Stimulated activated naive CD4-positive, alpha-beta T cell (primary cell): ENCODE measurements around the gene KCNAB2.

Source experiments
- DNase-seq, 6 experiments: peaks; one replicate each; lab custom pipeline; 2025; lab: John Stamatoyannopoulos, UW

The KCNAB2 gene

GRCh38 chr1:6082430-6082971 is 36.8 kb downstream of the KCNAB2 start:
- no peak for DNase-seq

- DNase-seq = no peak
Observed at GRCh38 chr1:6083385-6083784, 37.7 kb downstream of the KCNAB2 start.

- DNase-seq = no peak
Observed at GRCh38 chr1:6083801-6084446, 38.2 kb downstream of the KCNAB2 start.

GRCh38 chr1:6084781-6085495 is 39.2 kb downstream of the KCNAB2 start:
- DNase-seq = no peak

GRCh38 chr1:6085666-6086065 is 40.0 kb downstream of the KCNAB2 start:
- no peak for DNase-seq

- DNase-seq = no peak
Observed at GRCh38 chr1:6086358-6086757, 40.7 kb downstream of the KCNAB2 start.

- no peak for DNase-seq
Observed at GRCh38 chr1:6086762-6087376, 41.2 kb downstream of the KCNAB2 start.

GRCh38 chr1:6087377-6087772 is 41.7 kb downstream of the KCNAB2 start:
- no peak for DNase-seq

GRCh38 chr1:6087958-6088357 is 42.3 kb downstream of the KCNAB2 start:
- DNase-seq = no peak

GRCh38 chr1:6088956-6089355 is 43.3 kb downstream of the KCNAB2 start:
- no peak for DNase-seq

- no peak for DNase-seq
Observed at GRCh38 chr1:6090288-6090687, 44.6 kb downstream of the KCNAB2 start.

GRCh38 chr1:6090996-6091822 is 45.5 kb downstream of the KCNAB2 start:
- DNase-seq = no peak

GRCh38 chr1:6091823-6092109 is 46.1 kb downstream of the KCNAB2 start:
- DNase-seq = no peak

- no peak for DNase-seq
Observed at GRCh38 chr1:6092211-6092610, 46.5 kb downstream of the KCNAB2 start.

GRCh38 chr1:6093071-6093470 is 47.4 kb downstream of the KCNAB2 start:
- no peak for DNase-seq

- no peak for DNase-seq
Observed at GRCh38 chr1:6093611-6094010, 47.9 kb downstream of the KCNAB2 start.

- no peak for DNase-seq
Observed at GRCh38 chr1:6094246-6094645, 48.6 kb downstream of the KCNAB2 start.

- DNase-seq = no peak
Observed at GRCh38 chr1:6094801-6095505, 49.3 kb downstream of the KCNAB2 start.

GRCh38 chr1:6095511-6096242 is 50.0 kb downstream of the KCNAB2 start:
- DNase-seq = no peak

- no peak for DNase-seq
Observed at GRCh38 chr1:6096243-6097116, 50.8 kb downstream of the KCNAB2 start.
